A172 (cell line): Measurements from ENCODE around the gene ELL2. TPM values are rescaled to one million over a fixed set of nuclear protein-coding genes. Genes with fewer than 3 reads are reported as not detected.
"Not testable (repeated sequence)": the region's sequence is repeated elsewhere in the genome, so short reads cannot be mapped to it uniquely, and the experiment has no call there.

Experiments used
- DNase-seq: peaks from one replicate; pipeline ENCODE4 v3.0.0-alpha.2; 2015; ENCODE audit warnings: low spot score
- total RNA-seq: library from RNA; depleted of rRNA; stranded (reverse); fragments of >200 nt; shearing (Covaris generic); gene quantifications from 2 replicates; pipeline ENCODE4 v1.2.3, GENCODE V29; 2014

The ELL2 gene
- total RNA-seq, 1 experiment from 2014 or later: 82.5 TPM

- no peak for DNase-seq
These were observed 30.4 kb downstream of the ELL2 start for GRCh38 chr5:95931079-95931833.

- DNase-seq: no peak
These were observed 31.3 kb downstream of the ELL2 start for GRCh38 chr5:95930141-95930930.

- DNase-seq: no peak
These were observed 32.9 kb downstream of the ELL2 start for GRCh38 chr5:95928724-95929253.

- no peak for DNase-seq
These were observed 33.5 kb downstream of the ELL2 start for GRCh38 chr5:95927927-95928723.

- DNase-seq: not testable (repeated sequence)
These were observed 34.4 kb downstream of the ELL2 start for GRCh38 chr5:95927300-95927699.

- DNase-seq: no peak
These were observed 35.7 kb downstream of the ELL2 start for GRCh38 chr5:95925939-95926338.

GRCh38 chr5:95925378-95925744 lies 36.3 kb downstream of the ELL2 start:
- DNase-seq: no peak

- no peak for DNase-seq
These were observed 36.8 kb downstream of the ELL2 start for GRCh38 chr5:95924720-95925377.

- no peak for DNase-seq
These were observed 37.6 kb downstream of the ELL2 start for GRCh38 chr5:95923918-95924544.

GRCh38 chr5:95922798-95923197 lies 38.9 kb downstream of the ELL2 start:
- no peak for DNase-seq

GRCh38 chr5:95921501-95921900 lies 40.1 kb downstream of the ELL2 start:
- no peak for DNase-seq

- no peak for DNase-seq
These were observed 40.8 kb downstream of the ELL2 start for GRCh38 chr5:95920822-95921221.

GRCh38 chr5:95919658-95920057 lies 42.0 kb downstream of the ELL2 start:
- no peak for DNase-seq

GRCh38 chr5:95918421-95919006 lies 43.1 kb downstream of the ELL2 start:
- DNase-seq: no peak

GRCh38 chr5:95917207-95917606 lies 44.4 kb downstream of the ELL2 start:
- DNase-seq: no peak

- no peak for DNase-seq
These were observed 45.0 kb downstream of the ELL2 start for GRCh38 chr5:95916687-95917085.

- DNase-seq: no peak
These were observed 45.5 kb downstream of the ELL2 start for GRCh38 chr5:95915999-95916686.

- no peak for DNase-seq
These were observed 48.0 kb downstream of the ELL2 start for GRCh38 chr5:95913663-95914062.

GRCh38 chr5:95912029-95912428 lies 49.6 kb downstream of the ELL2 start:
- DNase-seq: no peak

GRCh38 chr5:95910521-95910920 lies 51.1 kb downstream of the ELL2 start:
- no peak for DNase-seq
